GM18511 (cell line): ENCODE results near the gene TSHR.
"Not testable (repeated sequence)": the region's sequence is repeated elsewhere in the genome, so short reads cannot be mapped to it uniquely, and the experiment has no call there.

Experiments used
- ATAC-seq: cut with Tn5 transposase; IDR thresholded peaks from one replicate; pipeline ENCODE4 v1.9.1; 2021; ENCODE audit warnings: mild to moderate bottlenecking, moderate library complexity; ENCODE audit not compliant: unreplicated experiment

The TSHR gene

DNA sequence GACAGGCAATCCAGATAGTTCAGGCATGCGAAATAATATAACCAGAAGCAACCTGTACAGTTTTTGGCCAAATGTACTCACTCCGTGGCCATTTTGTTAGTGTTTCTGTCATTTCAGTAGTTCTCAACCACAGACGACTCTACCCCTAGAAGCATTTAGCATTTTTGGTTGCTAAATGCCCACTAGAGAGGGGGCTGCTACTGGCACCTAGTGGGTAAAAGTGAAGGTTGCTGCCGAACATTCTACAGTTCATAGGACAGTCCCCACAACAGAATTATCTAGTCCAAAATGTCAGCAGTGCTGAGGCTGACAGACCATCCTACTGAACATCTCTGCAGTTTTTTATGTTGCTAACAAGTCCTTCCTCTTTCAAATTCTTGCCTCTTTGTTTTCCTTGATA is 107.4 kb downstream of the TSHR start:
- peak; percentile 85 for ATAC-seq

DNA sequence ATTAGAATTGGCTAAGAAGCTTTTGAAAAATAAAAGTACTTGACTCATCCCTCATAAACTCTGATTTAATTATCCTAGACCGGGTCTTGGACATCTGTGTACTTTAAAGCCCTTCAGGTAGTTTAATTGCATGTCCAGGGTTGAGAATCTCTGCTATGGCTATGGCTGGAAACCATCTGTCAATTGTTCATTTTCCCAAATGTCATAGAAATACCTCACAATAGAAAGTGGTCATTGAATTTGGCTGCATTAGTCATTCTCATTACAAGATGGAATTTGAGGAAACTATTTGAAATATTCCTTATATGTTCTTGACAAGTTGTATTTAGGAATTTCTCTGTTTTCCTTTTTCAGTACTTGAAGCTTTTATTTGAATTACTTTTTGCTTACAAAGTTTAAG is 111.3 kb downstream of the TSHR start:
- no peak for ATAC-seq

GRCh38 chr14:81067156-81067555 is 111.7 kb downstream of the TSHR start:
- no peak for ATAC-seq

- ATAC-seq: no peak
Observed at GRCh38 chr14:81068176-81068782, 112.9 kb downstream of the TSHR start.

DNA sequence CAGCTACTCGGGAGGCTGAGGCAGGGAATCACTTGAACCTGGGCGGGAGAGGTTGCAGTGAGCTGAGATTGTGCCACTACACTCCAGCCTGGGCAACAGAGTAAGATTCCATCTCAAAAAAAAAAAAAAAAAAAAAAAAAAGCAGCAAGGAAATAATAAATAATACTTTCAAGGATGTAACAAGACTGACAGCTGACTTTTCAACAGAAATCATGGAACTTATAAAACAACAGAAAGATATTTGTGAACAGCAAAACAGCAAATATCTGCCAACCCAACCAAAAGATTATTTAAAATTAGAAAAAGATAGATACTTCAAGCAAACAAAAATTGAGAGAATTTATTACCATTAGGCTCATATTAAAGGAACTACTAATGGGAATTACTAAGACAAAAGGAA is 115.1 kb downstream of the TSHR start:
- ATAC-seq: no peak

DNA sequence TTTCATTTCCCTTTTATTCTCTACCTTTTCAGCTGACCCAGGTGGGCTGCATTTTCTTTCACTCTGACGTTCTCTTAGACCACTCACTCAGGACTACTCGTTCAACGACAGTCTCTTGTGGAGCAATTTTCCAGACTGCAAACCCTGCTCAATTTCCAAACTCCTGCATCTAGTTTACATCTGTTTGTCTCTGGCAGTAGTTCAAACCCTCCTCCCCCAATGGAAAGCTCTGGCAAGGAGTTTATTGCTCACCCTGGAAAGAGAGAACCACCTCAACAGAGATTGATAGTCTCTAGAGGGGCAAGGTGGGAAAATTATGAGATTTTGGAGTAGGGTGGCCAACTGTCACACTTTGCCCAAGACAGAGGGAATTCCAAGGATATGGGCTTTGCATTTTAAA is 130.2 kb downstream of the TSHR start:
- no peak for ATAC-seq

- no peak for ATAC-seq
Observed at GRCh38 chr14:81087230-81087629, 131.8 kb downstream of the TSHR start.

DNA sequence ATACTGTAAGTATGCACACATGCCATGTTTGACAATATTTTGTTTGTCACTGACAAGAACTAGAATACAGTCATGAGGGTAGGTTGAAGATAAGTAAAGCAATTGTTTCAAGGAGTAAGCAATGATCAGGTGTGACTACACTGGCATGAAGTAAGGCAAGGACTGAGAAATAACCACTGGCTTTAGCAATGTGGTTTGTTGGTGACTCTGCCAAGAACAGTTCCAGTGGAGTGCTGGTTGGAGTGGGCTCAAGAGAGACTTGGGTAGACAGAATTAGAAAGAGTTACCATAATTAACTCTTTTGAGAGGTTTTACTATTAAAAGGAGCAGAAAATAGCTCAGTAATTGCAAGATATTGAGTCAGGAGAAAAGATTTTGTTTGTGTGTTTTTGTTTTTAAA is 135.7 kb downstream of the TSHR start:
- ATAC-seq: no peak

- no peak for ATAC-seq
Observed at GRCh38 chr14:81091660-81092059, 136.2 kb downstream of the TSHR start.

GRCh38 chr14:81093651-81094050 is 138.2 kb downstream of the TSHR start:
- no peak for ATAC-seq

GRCh38 chr14:81095539-81095938 is 140.1 kb downstream of the TSHR start:
- ATAC-seq: no peak

DNA sequence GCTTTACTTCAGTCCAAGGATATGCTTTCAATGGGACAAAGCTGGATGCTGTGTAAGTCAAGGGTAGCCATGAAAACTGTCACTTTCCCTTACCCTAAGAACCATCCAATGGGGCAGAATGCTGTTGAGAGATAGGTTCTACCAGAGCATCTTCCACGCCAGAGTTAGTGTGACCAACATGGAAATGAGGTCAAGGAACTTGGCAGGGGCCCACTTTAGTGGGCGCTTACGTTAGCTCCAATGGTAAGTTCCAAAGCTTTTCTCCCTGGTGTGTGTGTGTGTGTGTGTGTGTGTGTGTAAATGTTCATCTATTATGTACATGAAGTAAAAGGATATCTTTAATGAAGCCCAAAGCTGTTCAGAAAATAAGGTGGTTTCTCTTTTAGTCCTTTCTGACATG is 141.2 kb downstream of the TSHR start:
- ATAC-seq: no peak

GRCh38 chr14:81102217-81102616 is 146.8 kb downstream of the TSHR start:
- no peak for ATAC-seq

GRCh38 chr14:81103443-81103842 is 148.0 kb downstream of the TSHR start:
- ATAC-seq: no peak

- ATAC-seq: no peak
Observed at GRCh38 chr14:81105378-81105777, 150.0 kb downstream of the TSHR start.

DNA sequence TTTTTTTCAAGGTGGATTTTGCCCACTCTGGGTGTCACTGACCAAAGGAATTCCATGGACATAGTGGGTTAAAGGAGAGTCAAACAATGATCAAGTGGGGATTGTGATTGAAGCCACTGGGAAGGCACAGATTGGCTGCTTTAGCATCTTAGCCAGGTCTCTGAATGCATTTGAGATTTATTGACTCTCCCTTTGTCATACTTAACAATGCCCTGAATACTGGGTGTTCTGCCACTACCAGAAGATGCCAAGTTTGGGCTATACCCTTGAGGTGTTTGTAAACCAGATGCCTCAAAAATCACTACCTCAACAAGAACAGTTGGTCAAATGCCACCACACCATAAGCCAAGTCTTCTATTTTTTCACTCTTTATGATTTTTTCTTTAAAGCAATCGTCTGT is 150.5 kb downstream of the TSHR start:
- ATAC-seq: no peak

- ATAC-seq: no peak
Observed at GRCh38 chr14:81110186-81110585, 154.8 kb downstream of the TSHR start.

- ATAC-seq: no peak
Observed at GRCh38 chr14:81113176-81113575, 157.8 kb downstream of the TSHR start.

DNA sequence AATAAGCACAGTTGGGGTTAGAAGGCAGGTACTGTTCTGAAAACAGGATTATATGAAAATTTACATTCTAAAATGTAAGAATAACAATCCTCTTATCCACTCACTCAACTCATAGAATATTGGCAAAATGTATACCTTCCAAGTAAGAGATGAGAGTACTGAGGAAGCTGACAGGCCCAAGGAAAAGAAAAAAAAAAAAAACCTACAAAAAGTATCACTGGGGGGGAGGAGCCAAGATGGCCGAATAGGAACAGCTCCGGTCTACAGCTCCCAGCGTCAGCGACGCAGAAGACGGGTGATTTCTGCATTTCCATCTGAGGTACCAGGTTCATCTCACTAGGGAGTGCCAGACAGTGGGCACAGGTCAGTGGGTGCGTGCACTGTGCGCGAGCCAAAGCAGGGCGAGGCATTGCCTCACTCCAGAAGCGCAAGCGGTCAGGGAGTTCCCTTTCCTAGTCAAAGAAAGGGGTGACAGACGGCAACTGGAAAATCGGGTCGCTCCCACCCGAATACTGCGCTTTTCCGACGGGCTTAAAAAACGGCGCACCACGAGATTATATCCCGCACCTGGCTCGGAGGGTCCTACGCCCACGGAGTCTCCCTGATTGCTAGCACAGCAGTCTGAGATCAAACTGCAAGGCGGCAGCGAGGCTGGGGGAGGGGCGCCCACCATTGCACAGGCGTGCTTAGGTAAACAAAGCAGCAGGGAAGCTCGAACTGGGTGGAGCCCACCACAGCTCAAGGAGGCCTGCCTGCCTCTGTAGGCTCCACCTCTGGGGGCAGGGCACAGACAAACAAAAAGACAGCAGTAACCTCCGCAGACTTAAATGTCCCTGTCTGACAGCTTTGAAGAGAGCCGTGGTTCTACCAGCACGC is 158.8 kb downstream of the TSHR start:
- ATAC-seq: not testable (repeated sequence)

DNA sequence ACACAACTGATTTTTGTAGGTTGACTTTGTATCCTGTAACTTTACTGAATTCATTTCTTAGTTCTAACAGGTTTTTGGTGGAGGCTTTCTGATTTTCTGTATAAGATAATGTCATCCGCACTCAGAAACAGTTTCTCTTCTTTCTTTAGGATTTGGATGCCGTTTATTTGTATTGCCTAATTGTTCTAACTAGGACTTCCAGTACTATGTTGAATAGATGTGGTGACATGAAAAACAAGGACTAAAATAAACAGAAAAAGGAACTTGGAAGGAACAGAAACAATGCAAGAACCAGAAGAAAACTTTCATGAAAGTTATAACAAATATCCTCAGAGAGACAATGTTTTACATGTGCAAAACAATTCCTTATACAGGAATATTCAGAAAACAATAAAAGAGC is 165.1 kb downstream of the TSHR start:
- ATAC-seq: no peak

DNA sequence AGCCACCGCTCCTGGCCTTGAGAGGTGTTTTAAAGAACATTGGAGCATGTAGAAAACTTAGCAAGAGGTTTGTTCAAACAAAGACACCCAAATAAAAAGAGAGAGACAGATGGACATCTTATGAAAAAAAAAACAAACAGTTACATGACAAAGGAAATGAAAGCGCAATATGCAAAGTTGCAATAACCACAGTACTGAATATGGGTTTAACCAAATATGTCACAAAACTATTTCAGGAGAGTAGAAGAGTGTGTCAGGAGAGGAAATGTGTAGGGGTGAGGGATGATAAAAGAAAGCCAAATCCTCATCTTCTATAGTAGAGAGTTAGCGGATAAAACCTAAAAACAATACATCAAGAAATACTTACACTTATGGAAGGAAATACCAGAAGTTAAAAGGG is 166.9 kb downstream of the TSHR start:
- ATAC-seq: peak; percentile 99

DNA sequence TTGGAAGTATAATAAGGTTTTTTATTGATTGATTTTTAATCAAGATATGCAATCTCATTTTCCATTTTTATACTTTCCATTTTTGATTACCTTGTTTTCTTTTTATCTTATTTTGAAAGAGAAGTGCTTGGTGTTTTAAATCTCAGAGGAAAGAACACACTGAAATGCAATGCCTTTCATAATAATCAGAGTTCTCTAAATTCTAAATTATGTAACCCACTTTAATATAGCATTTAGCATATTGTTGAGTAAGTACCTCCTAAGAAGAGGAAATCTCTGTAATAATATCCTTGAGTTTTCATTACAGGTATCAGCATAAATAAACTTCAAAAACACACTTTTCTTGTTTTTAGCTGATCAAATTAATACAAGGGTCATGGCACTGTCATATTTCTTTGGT is 168.4 kb downstream of the TSHR start:
- ATAC-seq: no peak

DNA sequence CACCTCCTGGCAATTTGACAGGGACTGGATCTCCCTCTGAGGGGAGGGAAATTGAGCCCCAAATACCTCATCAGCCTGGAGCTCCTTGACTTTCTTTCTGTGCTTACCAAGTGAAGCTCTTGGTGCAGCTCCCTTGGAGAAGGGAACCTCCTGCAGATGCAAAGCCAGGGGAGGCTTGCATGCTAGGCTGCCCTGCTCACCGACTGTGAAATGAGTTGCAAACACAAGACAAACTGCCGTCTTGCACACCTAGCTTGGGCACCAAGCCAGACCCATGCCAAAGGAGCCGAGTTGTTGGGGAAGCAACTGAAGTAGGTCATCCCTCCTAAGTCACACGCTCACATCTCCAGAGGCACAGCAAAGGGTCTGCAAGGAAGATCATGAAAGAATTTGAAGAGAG is 170.1 kb downstream of the TSHR start:
- peak; percentile 29 for ATAC-seq
